GM18517 (cell line): ENCODE measurements around the gene MAMDC4.
"Not testable (repeated sequence)": the region's sequence is repeated elsewhere in the genome, so short reads cannot be mapped to it uniquely, and the experiment has no call there.

Experiments used
- ATAC-seq: cut with Tn5 transposase; IDR thresholded peaks from one replicate; pipeline ENCODE4 v1.9.1; 2021; ENCODE audit warnings: mild to moderate bottlenecking, moderate library complexity; ENCODE audit not compliant: unreplicated experiment

MAMDC4 gene

DNA sequence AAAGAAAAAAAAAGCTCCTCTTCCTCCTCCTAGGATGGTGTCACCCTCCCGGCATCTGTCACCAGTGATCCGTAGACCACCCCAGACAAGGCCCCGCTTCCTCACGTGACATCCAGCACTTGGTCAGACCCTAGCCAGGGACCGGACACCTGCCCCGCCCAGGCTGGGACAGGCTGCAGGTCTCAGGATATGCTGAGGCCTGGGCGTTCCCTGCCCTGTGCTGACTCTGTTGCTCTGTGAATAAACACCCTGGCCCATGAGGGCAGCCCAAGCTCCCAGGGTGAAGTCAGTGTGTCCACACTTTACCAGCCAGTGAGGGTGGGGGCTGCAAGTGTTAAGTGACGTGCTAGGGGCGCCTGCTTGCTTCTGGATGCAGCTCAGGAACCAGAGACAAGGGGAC is 8.4 kb downstream of the MAMDC4 start:
- no peak for ATAC-seq

DNA sequence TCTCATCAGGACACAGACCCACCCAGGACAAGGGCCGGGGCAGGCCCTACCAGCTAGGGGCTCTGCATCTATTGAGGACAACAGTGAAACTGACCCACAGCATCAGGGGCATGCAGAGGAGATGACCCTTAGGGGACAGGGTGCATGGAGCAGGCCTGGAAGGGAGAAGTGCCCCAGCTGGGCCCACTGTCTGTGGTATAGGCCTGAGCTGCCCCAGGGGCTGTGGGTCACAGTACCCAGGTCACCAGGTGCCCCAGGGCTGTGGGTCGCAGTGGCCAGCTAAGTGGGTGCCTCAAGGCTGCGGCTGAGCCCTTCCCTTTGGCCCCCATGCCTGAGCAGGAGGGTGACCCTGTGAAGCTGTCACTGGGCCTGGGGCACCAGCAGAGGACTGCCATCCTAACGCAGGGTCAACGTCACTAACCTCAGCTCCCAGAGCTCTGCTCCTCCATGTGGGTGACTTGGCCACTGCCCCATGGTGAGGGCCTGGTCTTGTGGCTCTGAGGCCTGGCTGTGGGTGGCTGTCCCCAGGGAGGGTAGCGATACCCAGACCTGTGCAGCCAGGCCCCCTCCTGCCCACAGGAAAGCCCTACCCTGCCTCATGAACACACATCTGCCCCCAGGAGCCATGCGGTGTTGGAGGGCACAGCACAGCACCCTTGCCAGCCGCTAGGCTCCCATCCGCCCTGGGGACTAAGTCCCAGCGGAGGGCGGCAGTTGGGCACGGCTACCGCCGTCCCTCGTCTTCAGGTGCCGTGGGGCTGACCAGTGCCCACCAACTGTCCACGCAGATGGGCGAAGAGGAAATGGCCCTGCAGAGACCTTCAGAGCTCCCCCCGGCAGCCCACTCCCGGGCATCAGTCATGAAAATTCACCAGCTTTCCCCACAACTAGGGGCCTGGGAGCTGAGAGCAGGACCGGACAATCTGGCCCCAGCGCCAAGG is 9.1 kb downstream of the MAMDC4 start:
- ATAC-seq, result no peak

DNA sequence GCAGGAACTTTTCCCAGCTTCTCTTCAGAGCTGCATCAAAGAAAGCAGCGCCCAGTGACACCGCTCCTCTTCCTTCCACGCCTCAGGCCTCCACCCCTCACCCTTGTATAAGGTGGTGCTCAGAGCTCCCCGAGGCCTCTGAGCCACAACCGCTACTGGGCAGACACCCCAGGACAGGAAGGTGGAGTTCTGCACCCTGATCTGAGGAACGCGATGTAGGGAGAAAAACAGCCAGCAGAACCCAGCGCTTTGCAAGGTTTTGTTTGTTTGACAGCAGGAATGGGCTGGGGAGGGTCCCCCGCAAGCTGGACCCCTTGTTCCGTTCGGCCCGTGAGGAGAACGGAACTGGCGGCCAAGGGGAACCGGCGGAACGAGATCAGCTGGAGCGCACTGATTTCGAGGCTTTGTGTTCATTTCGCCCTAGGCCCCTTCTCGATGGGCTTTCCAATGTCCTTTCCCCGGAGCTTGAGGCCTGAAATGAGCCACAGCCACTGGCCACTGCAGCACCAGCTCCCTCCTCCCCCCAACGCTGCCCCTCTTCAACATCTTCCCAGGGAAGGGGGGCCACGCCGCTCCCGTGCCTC is 9.8 kb downstream of the MAMDC4 start:
- ATAC-seq, result no peak

DNA sequence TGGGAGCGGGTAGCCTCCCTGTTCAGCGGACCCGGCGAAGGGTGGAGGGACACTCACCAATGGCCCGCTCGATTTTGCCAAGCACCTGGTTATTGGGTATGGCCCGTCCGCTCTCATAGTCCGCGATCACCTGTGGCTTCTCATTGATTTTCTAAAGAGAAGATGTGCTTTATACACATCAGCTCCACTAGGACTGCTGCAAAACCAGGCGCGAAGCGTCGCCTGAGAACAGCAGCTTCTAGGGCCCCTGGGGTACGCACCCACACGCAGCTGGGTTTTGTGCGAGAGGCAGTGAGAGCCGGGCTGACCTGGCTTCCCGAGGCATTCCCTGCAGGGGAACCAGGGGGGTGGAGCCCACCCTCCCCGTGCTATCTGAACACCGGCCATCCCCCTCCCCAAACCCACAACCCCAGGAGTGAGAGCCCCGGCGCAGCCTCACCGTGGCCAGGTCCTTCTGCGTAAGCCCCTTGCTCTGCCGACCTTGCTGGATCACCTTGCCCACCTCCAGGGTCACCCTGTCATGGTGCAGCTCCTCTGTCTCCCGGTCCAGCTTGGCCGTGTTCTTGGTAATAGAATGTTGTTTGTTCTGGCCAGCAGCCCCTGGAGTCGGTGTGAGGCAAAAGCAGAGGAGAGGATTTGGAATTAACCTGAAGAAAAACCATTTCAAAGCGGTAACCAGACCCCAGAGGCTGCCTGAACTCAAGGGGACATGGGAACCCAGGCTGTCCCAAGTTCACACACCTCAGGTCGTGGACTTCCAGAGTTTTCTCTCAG is 10.9 kb downstream of the MAMDC4 start:
- ATAC-seq, result no peak

DNA sequence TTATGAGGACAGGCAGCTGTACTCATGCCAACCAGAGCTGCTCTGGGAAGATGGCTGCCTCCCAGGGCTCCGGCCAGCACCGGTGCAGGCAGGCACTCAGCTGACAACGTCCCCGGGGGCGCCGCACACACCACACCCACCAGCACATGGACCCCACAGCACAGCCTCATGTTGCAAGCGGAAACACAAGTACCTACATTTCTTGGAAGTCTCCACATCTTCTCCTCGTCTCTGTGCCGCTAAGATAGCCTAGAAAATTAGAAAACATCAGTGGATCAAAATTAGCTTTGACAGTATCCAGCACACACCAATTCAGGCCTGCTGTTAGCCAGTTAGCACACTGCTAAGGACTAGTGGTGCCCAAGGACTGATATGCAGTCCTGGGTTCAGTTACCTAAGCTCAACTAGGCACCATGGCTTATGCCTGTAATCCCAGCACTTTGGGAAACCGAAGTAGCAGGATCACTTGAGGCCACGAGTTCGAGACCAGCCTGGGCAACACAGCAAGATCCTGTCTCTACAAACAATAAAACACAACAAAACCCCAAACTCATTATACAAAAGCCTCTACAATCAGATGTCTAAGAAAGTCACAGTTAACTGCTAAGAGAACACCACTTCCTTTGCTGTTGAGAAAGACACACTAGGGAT is 11.6 kb downstream of the MAMDC4 start:
- no peak for ATAC-seq

GRCh38 chr9:136865041-136865767 is 13.1 kb downstream of the MAMDC4 start:
- no peak for ATAC-seq

DNA sequence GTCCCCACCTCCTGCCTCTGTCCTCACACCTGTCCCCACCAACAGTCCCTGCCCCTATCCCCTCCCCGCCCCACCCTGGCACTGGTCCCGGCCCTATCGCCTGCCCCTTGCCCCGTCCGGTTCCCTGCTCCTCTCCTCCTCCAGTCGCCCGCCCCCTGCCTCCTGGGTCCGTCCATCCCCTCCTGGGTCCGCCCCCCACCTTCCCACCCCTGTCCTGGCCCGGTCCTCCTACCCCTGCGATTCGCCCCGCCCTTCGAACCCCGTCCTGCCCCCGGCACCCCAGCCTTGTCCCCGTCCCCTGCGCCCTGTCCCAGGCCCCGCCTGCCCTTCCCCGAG is 13.6 kb downstream of the MAMDC4 start:
- no peak for ATAC-seq

DNA sequence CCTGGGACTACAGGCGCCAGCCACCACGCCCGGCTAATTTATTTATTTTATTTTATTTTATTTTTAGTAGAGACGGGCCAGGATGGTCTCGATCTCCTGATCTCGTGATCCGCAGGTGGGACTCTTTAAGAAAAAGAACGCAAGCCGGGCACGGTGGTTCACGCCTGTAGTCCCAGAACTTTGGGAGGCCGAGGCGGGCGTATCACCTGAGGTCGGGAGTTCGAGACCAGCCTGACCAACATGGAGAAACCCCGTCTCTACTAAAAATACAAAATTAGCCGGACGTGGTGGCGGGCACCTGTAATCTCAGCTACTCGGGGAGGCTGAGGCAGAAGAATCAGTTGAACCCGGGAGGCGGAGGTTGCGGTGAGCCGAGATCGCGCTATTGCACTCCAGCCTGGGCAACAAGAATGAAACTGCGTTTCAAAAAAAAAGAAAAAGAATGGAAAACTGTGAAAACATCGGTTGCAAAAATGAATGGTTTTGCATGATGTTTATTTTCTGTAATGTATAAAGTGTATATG is 14.8 kb downstream of the MAMDC4 start:
- not testable (repeated sequence) for ATAC-seq

- no peak for ATAC-seq
These were observed 15.3 kb downstream of the MAMDC4 start for GRCh38 chr9:136867480-136867879.

GRCh38 chr9:136867917-136868316 is 15.8 kb downstream of the MAMDC4 start:
- ATAC-seq, result no peak

- no peak for ATAC-seq
These were observed 16.5 kb downstream of the MAMDC4 start for GRCh38 chr9:136868644-136869043.

- ATAC-seq, result not testable (repeated sequence)
These were observed 17.5 kb downstream of the MAMDC4 start for GRCh38 chr9:136869611-136870010.

GRCh38 chr9:136875155-136875554 is 23.0 kb downstream of the MAMDC4 start:
- no peak for ATAC-seq

DNA sequence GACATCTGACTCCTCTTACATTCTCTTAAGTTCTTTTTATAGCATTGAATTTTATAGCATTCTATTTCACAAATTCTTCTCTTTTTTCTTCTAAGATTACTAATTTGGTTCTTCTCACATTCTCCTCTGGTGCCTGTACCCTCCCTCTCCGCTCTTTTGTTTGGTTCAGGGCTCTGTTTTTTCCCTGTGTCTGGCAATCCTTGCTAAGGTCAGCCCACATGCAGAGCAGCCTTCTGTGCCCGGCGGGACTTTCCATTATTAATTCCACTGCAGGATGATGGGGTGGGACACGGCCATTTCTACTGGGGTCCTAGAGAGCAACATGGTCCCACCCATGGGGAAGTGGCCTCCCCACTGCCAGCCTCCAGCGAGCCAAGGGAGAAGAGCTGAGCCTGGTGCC is 24.3 kb downstream of the MAMDC4 start:
- no peak for ATAC-seq

DNA sequence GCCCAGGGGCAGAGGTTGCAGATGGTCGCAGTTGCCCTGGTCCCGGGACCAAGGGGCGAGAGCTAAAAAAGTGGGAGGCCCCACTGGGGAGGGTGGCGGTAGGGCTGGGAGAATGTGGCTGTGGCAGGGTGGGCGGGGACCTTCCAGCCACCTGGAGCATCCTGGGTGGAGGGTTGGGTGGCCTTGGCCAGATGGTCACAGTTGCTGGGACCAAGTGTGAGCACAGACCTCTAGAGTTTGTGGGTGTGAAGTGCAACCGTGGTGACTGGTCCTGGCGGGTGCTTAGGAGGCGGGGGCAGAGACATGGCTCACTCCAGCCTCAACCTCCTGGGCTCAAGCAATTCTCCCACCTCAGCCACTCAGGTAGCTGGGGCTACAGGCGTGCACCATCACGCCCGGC is 28.5 kb downstream of the MAMDC4 start:
- ATAC-seq, result no peak

DNA sequence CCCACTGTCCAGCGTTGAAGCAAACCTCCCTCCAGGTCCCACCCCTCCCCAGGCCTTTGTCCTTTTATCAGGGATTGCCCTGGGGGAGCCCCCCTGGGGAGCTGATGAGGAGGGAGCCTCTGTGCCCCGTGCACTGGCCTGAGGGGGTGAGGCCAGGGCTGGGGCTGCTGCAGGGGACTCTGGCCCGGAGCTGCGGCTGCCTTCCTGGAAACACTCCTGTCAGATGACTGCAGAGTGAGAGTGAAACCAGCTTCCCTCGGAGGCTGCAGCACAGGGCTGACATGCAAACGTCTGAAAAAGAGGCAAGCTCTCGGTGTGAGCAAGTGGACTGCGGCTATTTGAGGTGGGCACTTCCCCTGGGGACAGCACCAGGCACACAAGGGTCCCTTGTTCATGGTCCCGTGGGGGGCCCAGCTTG is 29.6 kb downstream of the MAMDC4 start:
- no peak for ATAC-seq

- ATAC-seq, result no peak
These were observed 30.2 kb downstream of the MAMDC4 start for GRCh38 chr9:136882109-136882946.

DNA sequence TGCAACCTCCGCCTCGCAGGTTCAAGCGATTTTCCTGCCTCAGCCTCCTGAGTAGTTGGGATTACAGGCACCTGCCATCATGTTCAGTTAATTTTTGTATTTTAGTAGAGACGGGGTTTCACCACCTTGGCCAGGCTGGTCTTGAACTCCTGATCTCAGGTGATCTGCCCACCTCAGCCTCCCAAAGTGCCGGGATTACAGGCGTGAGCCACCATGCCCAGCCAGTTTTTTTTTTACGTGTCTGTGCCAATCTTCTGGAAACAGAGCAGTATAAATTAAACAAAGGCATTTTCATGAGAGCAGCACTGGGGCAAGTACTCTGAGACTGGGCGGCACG is 30.8 kb downstream of the MAMDC4 start:
- ATAC-seq, result not testable (repeated sequence)

- not testable (repeated sequence) for ATAC-seq
These were observed 31.5 kb downstream of the MAMDC4 start for GRCh38 chr9:136883670-136884069.
